ENCODE results near the gene WDR86. TPM values are rescaled to one million over a fixed set of nuclear protein-coding genes. Genes with fewer than 3 reads are reported as not detected.
A peak's percentile ranks its signal among the peaks of the same experiment; 100 is the strongest.

WDR86 gene
- total RNA-seq, 1 donor from 2014 or later, result 0.41 TPM

GRCh38 chr7:151375530-151376217 lies 34.2 kb downstream of the WDR86 start:
- ATAC-seq (no peak), DNase-seq (ENCODE audit: missing footprints) (no peak)
- intact Hi-C loops (cut with DNase I), result no loop called here

DNA sequence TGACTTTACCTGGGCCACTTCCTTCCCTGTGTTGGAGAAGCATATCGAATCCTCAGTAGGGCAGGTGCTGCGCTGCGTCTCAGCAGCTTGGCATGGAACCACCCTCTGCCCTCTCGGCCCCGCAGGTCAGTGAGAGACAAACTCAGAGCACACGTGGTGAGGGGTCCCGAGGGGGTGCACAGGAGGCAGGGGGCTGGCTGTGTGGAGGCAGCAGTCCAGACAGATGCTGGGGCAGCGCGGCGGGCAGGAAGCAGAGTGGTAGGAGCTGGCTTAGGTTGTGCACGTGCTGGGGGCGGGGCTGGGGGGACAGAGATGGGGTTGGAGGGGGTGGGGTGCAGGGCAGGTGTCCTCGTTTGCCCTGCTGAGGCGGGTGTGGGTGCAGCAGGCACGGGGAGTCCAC lies 35.1 kb downstream of the WDR86 start:
- DNase-seq (ENCODE audit: missing footprints), result no peak
- no peak for ATAC-seq
- intact Hi-C loops (cut with DNase I), result no loop called here

DNA sequence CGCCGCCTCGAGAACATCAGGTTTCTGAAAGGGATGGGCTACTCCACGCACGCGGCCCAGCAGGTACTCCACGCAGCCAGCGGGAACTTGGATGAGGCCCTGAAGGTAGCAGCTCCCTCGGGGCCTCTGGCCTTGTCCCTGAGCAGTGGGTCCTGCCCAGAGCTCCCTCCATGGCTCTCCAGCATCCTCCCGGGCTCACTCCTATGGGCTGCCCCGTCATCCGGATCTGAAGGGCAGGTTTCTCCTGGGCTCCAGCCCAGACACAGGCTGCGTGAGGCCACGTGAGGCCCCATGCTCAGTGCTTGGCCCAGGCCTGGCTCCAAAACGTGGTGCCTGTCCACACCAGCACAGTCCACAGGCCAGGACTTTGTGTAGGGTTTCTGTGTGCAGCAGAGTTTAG lies 35.7 kb downstream of the WDR86 start:
- intact Hi-C loops (cut with DNase I), result no loop called here
- DNase-seq (ENCODE audit: missing footprints) (peak; percentile 48), ATAC-seq (peak; percentile 71)

DNA sequence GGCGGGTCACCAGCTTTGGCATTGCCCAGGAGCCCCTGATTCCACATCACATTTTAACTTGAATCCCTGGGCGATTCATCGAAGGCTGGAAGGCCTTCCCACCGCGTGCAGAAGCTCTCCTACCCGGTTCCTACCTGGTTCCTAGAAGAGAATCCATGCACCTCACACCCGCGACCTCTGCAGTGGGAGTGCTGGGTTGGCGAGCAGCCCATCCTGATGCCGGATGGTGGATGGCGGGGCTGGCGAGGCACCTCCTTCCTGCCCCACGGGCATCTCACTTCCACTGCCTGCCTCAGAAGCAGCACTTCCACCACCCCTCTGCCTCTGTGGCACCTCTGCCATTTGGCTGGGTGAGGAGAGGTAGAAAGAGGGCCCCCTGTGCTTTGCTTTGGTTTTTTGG lies 36.2 kb downstream of the WDR86 start:
- intact Hi-C loops (cut with DNase I), result no loop called here
- no peak for ATAC-seq
- no peak for DNase-seq (ENCODE audit: missing footprints)

GRCh38 chr7:151372612-151373265 lies 37.1 kb downstream of the WDR86 start:
- intact Hi-C loops (cut with DNase I), result no loop called here
- DNase-seq (ENCODE audit: missing footprints) (no peak), ATAC-seq (no peak)

DNA sequence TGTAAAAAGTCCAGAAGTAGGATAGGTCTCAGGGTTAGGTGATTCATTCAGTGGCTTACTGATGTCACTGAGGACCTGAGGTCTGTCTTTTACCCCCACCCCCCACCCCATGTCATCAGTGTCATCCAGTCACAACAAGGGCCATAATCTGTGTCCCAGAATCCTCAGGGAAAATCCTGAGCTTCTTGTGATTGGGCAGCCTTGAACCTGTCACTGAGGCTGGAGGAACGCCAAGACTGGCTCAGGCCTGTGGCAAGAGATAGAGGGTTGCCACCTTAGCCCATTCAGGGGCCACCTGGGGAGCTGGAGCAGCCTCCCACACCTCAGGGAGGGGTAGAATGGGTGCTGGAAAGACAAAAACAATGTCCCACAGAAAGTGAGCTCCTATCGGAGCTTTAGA lies 38.6 kb downstream of the WDR86 start:
- intact Hi-C loops (cut with DNase I), result no loop called here
- DNase-seq (ENCODE audit: missing footprints) (no peak), ATAC-seq (no peak)

- peak; percentile 88 for DNase-seq (ENCODE audit: missing footprints)
- ATAC-seq, result peak; percentile 95
- intact Hi-C loops (cut with DNase I), result loop anchor here (1.0 kb wide), 2 partner anchors 80 to 391 kb away; no protein-coding TSS in a partner anchor
Measured at GRCh38 chr7:151368136-151368571, 41.7 kb downstream of the WDR86 start.

GRCh38 chr7:151367284-151367683 lies 42.6 kb downstream of the WDR86 start:
- ATAC-seq, result no peak
- intact Hi-C loops (cut with DNase I), result no loop called here
- no peak for DNase-seq (ENCODE audit: missing footprints)

DNA sequence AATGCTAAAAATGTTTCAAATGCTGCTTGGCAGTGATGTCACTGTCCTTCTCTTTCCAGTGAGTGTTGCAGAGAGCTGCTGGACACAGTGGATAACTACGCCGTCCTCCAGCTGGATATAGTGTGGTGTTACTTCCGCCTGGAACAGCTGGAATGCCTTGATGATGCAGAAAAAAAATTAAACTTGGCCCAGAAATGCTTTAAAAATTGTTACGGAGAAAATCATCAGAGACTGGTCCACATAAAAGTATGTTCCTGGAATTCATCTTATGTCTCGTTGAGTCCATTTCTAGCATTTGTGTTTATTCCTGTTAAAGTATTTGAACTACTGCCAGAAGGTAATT lies 43.0 kb downstream of the WDR86 start:
- DNase-seq (ENCODE audit: missing footprints), result no peak
- intact Hi-C loops (cut with DNase I), result no loop called here
- peak; percentile 75 for ATAC-seq

GRCh38 chr7:151366166-151366879 lies 43.5 kb downstream of the WDR86 start:
- ATAC-seq, result no peak
- intact Hi-C loops (cut with DNase I), result no loop called here
- DNase-seq (ENCODE audit: missing footprints), result peak; percentile 33

DNA sequence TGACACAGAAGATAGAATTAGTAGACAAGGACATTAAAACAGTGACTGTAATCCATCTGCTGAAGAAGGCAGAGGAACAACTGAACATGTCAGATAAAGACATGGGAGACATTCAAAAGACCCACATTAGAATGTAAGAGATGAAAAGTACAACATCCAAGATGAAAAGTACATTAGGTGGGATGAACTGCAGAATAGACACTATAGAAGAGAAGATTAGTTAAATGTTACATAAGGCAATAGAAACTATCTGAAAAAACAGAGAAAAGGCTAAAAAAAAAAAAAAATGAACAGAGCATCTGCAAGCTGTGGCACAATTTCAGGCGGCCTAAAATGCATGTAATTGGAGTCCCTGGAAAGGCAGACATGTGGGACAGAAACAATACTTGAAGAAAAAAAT lies 46.7 kb downstream of the WDR86 start:
- intact Hi-C loops (cut with DNase I), result no loop called here
- DNase-seq (ENCODE audit: missing footprints) (no peak), ATAC-seq (no peak)

DNA sequence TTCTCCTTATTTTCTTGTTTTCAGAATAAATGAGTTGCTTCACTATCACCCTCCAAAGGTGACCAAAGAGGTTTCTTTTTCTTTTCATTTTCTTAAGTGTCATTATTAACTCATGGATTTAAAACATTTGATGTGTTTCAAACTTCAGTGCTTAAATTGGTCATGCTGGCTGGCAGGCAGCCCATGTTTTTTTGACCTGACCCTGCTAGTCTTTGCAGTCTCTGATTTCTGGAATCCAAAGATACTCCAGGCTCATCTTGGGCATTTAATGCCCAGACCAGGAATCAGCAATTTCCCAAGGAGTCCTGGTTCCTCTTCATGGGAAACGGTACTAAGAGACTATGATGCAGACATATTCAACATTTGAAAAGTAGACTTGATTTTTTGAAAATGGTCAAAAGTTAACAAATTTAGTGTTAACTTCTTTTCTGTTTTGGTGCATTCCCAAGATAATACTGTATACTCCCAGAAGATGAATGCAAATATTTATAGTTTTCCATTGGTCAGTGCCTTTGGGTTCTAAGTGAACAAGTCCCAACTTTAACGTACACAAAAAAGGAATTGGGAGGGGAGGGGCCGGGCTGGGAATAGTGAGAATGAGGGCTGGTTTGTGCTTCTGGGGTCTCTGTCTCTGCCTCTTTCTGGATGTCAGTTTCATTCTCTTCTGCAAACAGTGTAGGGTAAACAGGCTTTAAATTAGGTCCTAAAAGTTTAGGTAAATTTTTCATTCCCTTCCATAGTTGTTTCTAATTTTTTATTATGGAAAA lies 48.5 kb downstream of the WDR86 start:
- ATAC-seq, result no peak
- DNase-seq (ENCODE audit: missing footprints), result no peak
- intact Hi-C loops (cut with DNase I), result no loop called here

DNA sequence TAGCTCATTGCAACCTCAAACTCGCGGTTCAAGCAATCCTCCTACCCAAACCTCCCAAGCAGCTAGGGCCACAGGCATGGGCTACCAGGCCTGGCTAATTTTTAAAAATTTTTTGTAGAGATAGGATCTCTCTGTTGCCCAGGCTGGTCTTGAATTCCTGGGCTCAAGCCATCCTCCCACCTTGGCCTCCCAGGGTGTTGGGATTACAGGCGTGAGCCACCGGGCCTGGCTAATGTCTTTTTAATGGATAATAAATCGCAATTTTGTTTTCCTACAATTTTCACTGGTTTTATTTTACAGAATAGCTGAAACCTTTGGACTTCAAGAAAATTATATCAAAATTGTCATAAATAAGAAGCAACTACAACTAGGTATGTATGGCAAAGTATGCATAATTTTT lies 57.3 kb downstream of the WDR86 start:
- DNase-seq (ENCODE audit: missing footprints) (no peak), ATAC-seq (no peak)
- intact Hi-C loops (cut with DNase I), result no loop called here

- no peak for ATAC-seq
- no peak for DNase-seq (ENCODE audit: missing footprints)
- intact Hi-C loops (cut with DNase I), result no loop called here
Measured at GRCh38 chr7:151351967-151352366, 57.9 kb downstream of the WDR86 start.

DNA sequence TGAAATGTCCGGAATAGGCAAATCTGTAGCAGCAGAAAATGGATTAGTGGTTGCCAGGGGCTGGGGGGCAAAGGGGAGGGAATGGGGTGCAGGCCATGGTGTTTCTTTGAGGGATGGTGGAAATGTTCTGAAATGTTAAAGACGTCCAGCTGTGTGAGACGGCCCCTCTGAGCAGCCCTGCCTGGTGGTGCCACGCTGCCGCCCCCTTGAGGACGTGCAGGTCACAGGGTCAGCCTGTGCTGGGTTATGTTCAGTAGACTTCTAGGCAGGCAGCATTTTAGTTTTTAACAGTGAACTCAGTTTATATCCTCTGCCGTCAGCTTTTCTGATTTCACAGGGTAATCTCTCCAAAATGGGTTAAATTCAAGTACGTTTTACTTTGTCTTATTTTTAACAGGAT lies 58.8 kb downstream of the WDR86 start:
- ATAC-seq, result peak; percentile 39
- no peak for DNase-seq (ENCODE audit: missing footprints)
- intact Hi-C loops (cut with DNase I), result no loop called here

DNA sequence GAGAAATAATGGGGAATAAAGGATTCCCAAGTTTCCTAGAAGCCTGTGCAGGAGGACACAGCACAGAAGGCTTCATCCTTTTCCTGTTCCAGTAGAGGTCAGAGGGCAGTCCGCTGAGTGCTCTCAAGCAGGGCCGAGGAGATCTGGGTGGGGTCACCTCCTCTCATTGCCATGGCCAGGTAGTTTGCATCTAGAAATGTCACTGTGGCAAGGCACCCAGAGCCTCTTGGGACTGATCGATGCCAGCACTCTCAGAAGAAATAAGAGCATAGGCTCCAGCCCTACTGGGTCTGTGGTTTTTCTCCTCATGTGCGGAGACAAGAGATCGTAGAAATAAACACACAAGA lies 60.4 kb downstream of the WDR86 start:
- ATAC-seq, result no peak
- DNase-seq (ENCODE audit: missing footprints), result no peak
- intact Hi-C loops (cut with DNase I), result no loop called here

DNA sequence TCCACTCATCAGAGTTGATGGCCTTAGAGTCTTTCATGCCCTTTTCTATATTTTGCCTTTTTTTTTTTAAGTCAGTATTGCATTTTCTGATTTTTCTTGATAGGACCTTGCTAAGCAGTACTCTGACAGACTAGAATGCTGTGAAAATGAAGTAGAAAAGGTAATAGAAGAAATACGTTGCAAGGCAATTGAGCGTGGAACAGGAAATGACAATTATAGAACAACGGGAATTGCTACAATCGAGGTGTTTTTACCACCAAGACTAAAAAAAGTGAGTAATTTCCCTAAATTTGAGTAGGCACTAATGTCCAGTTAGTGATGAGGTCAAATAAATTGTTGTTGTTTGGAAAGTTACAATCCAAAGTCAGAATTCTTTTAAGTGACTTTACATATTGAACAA lies 60.9 kb downstream of the WDR86 start:
- ATAC-seq, result no peak
- intact Hi-C loops (cut with DNase I), result no loop called here
- no peak for DNase-seq (ENCODE audit: missing footprints)

DNA sequence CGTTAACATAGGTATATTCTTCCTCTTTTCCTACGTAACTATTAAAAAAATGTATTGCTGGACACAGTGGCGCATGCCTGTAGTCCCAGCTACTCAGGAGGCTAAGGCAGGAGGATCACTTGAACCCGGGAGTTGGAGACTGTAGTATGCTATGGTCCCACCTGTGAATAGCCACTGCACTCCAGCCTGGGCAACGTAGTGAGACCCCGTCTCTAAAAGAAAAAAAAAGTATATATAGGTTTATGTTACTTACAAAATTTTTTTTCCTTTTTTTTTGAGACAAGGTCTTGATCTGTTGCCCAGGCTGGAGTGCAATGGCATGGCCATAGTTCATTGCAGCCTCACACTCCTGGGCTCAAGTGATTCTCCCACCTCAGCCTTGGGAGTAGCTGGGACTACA lies 62.6 kb downstream of the WDR86 start:
- intact Hi-C loops (cut with DNase I), result no loop called here
- no peak for ATAC-seq

GRCh38 chr7:151346470-151346769 lies 63.4 kb downstream of the WDR86 start:
- intact Hi-C loops (cut with DNase I), result no loop called here
- DNase-seq (ENCODE audit: missing footprints) (no peak), ATAC-seq (no peak)

More for the DNA sequence above, 62.6 kb downstream of the WDR86 start:
- DNase-seq (ENCODE audit: missing footprints), result no peak

All from Right ventricle myocardium inferior (tissue), 1 donor.